Karpas-422 (cell line): ENCODE measurements around the gene WSB1. TPM values are rescaled to one million over a fixed set of nuclear protein-coding genes. Genes with fewer than 3 reads are reported as not detected.

ENCODE experiments used
- DNase-seq: peaks from one replicate; pipeline ENCODE4 v3.0.0-alpha.2; 2015
- H2AFZ ChIP-seq: fragments of 200-600 bp; sonication (generic); 2 replicates; pipeline ENCODE4 v1.6.1; 2014; ENCODE audit warnings: antibody characterized with exemption, low read length, mixed read lengths
- H3K27ac ChIP-seq: fragments of 200-600 bp; sonication (generic); 2 replicates; pipeline ENCODE4 v1.5.1; 2014; ENCODE audit warnings: mild to moderate bottlenecking, low read length, moderate library complexity
- H3K27me3 ChIP-seq: fragments of 200-600 bp; sonication (generic); 2 replicates; pipeline ENCODE4 v1.6.1; 2014; ENCODE audit warnings: low read length, mixed read lengths
- H3K36me3 ChIP-seq: fragments of 200-600 bp; sonication (generic); 2 replicates; pipeline ENCODE4 v1.6.1; 2014; ENCODE audit warnings: low read length, mixed read lengths; ENCODE audit not compliant: insufficient read depth
- H3K4me1 ChIP-seq: fragments of 200-600 bp; sonication (generic); 2 replicates; pipeline ENCODE4 v1.6.1; 2014; ENCODE audit warnings: mild to moderate bottlenecking, low read length, mixed read lengths
- H3K4me2 ChIP-seq: fragments of 200-600 bp; sonication (generic); 2 replicates; pipeline ENCODE4 v1.6.1; 2014; ENCODE audit warnings: low read length, low read depth, mild to moderate bottlenecking; ENCODE audit not compliant: poor library complexity, severe bottlenecking
- H3K4me3 ChIP-seq: fragments of 200-600 bp; sonication (generic); 2 replicates; pipeline ENCODE4 v1.5.1; 2014; ENCODE audit warnings: mild to moderate bottlenecking, antibody characterized with exemption, low read length, mixed read lengths
- H3K79me2 ChIP-seq: fragments of 200-600 bp; sonication (generic); 2 replicates; pipeline ENCODE4 v1.6.1; 2014; ENCODE audit warnings: mild to moderate bottlenecking, low read length, mixed read lengths
- H3K9ac ChIP-seq: fragments of 200-600 bp; sonication (generic); 2 replicates; pipeline ENCODE4 v1.6.0; 2014; ENCODE audit warnings: low read length
- H3K9me2 ChIP-seq: fragments of 200-600 bp; sonication (generic), shearing (Covaris generic); replicated peaks from 2 replicates; pipeline ENCODE4 v1.6.0; 2014; ENCODE audit warnings: mild to moderate bottlenecking, low read length, moderate library complexity; ENCODE audit not compliant: insufficient read depth
- H3K9me3 ChIP-seq: fragments of 300-700, 200-600 bp; sonication (generic); 2 replicates; pipeline ENCODE4 v1.6.1; 2014; ENCODE audit warnings: low read length, mixed read lengths
- H4K20me1 ChIP-seq: fragments of 200-600 bp; sonication (generic); 2 replicates; pipeline ENCODE4 v1.6.1; 2014; ENCODE audit warnings: mild to moderate bottlenecking, antibody characterized with exemption, low read length, low read depth; ENCODE audit not compliant: insufficient read depth
- total RNA-seq: library from RNA; depleted of rRNA; stranded (reverse); fragments of >200 nt; shearing (Covaris generic); gene quantifications from 2 replicates; pipeline ENCODE4 v1.2.3, GENCODE V29; 2014; ENCODE audit warnings: low replicate concordance

Gene WSB1
- total RNA-seq, 1 experiment from 2014 or later: 128 TPM

GRCh38 chr17:27339198-27339835, 45.4 kb downstream of the WSB1 start:
- Histone ChIP-seq H3K4me3 (peak overlapping the region; percentile 28; the same call in 1 of the 2 replicates), H4K20me1 (no peaks in the 10 kb centered on the region), H3K27ac (peak overlapping the region; percentile 58; the same call in 1 of the 2 replicates), H3K36me3 (no peaks in the 10 kb centered on the region), H3K79me2 (no peaks in the 10 kb centered on the region), H3K27me3 (no peaks in the 10 kb centered on the region; the same call in 1 of the 2 replicates), H3K9ac (peak overlapping the region; percentile 26), H3K9me3 (no peaks in the 10 kb centered on the region), H3K9me2 (no peaks in the 10 kb centered on the region), H3K4me2 (peak overlapping the region; percentile 55), H2AFZ (0 out of 2 replicates have a peak overlapping the region, but pooled peaks have one; percentile 6), H3K4me1 (peaks cover 77% of the 10 kb centered on the region)
- peak; percentile 52 for DNase-seq

- H3K79me2 ChIP-seq: no peaks in the 10 kb centered on the region
- no peaks in the 10 kb centered on the region for H4K20me1 ChIP-seq
- peak overlapping the region; percentile 55 for H3K4me2 ChIP-seq
- H3K27ac ChIP-seq: no peak overlapping the region
- H3K9ac ChIP-seq: no peak overlapping the region
- H3K4me1 ChIP-seq: peaks cover 78% of the 10 kb centered on the region
- H3K9me2 ChIP-seq: no peaks in the 10 kb centered on the region
- no peaks in the 10 kb centered on the region; the same call in 1 of the 2 replicates for H3K27me3 ChIP-seq
- H3K9me3 ChIP-seq: no peaks in the 10 kb centered on the region
- no peak overlapping the region for H3K4me3 ChIP-seq
- H3K36me3 ChIP-seq: no peaks in the 10 kb centered on the region
- H2AFZ ChIP-seq: no peak overlapping the region
- DNase-seq: peak; percentile 65
Measured at GRCh38 chr17:27339836-27340550, 46.1 kb downstream of the WSB1 start.

- H3K36me3 ChIP-seq: no peaks in the 10 kb centered on the region
- H4K20me1 ChIP-seq: no peaks in the 10 kb centered on the region
- H3K27ac ChIP-seq: peak overlapping the region; percentile 43
- H3K79me2 ChIP-seq: no peaks in the 10 kb centered on the region
- peaks cover 82% of the 10 kb centered on the region for H3K4me1 ChIP-seq
- H3K4me3 ChIP-seq: no peak overlapping the region
- no peaks in the 10 kb centered on the region; the same call in 1 of the 2 replicates for H3K27me3 ChIP-seq
- DNase-seq: no peak
- no peak overlapping the region; the same call in 1 of the 2 replicates for H2AFZ ChIP-seq
- H3K9ac ChIP-seq: no peak overlapping the region
- no peaks in the 10 kb centered on the region for H3K9me3 ChIP-seq
- peak overlapping the region; percentile 55 for H3K4me2 ChIP-seq
- H3K9me2 ChIP-seq: no peaks in the 10 kb centered on the region
Measured at GRCh38 chr17:27340575-27340974, 46.7 kb downstream of the WSB1 start.

GRCh38 chr17:27341041-27341471, 47.1 kb downstream of the WSB1 start:
- peaks cover 83% of the 10 kb centered on the region for H3K4me1 ChIP-seq
- H4K20me1 ChIP-seq: no peaks in the 10 kb centered on the region
- no peak overlapping the region for H3K4me3 ChIP-seq
- H3K4me2 ChIP-seq: peak overlapping the region; percentile 55
- H3K27me3 ChIP-seq: no peaks in the 10 kb centered on the region; the same call in 1 of the 2 replicates
- H2AFZ ChIP-seq: no peak overlapping the region; the same call in 1 of the 2 replicates
- no peaks in the 10 kb centered on the region for H3K9me2 ChIP-seq
- DNase-seq: no peak
- H3K36me3 ChIP-seq: no peaks in the 10 kb centered on the region
- no peaks in the 10 kb centered on the region for H3K79me2 ChIP-seq
- H3K9me3 ChIP-seq: no peaks in the 10 kb centered on the region
- H3K27ac ChIP-seq: peak overlapping the region; percentile 43
- peak overlapping the region; percentile 21; the same call in 1 of the 2 replicates for H3K9ac ChIP-seq

- 0 out of 2 replicates have a peak overlapping the region, but pooled peaks have one; percentile 30 for H3K9ac ChIP-seq
- peak overlapping the region; percentile 55 for H3K4me2 ChIP-seq
- no peaks in the 10 kb centered on the region for H3K9me3 ChIP-seq
- no peaks in the 10 kb centered on the region for H3K79me2 ChIP-seq
- DNase-seq: peak; percentile 78
- peak overlapping the region; percentile 33; the same call in 1 of the 2 replicates for H3K4me3 ChIP-seq
- no peaks in the 10 kb centered on the region; the same call in 1 of the 2 replicates for H3K27me3 ChIP-seq
- H4K20me1 ChIP-seq: no peaks in the 10 kb centered on the region
- H2AFZ ChIP-seq: no peak overlapping the region
- H3K36me3 ChIP-seq: no peaks in the 10 kb centered on the region
- peaks cover 83% of the 10 kb centered on the region for H3K4me1 ChIP-seq
- no peaks in the 10 kb centered on the region for H3K9me2 ChIP-seq
- peak overlapping the region; percentile 43 for H3K27ac ChIP-seq
Measured at GRCh38 chr17:27342059-27342458, 48.1 kb downstream of the WSB1 start.

- no peak overlapping the region for H3K9ac ChIP-seq
- no peaks in the 10 kb centered on the region for H3K9me2 ChIP-seq
- H3K27ac ChIP-seq: no peak overlapping the region
- H4K20me1 ChIP-seq: no peaks in the 10 kb centered on the region
- H3K27me3 ChIP-seq: no peaks in the 10 kb centered on the region; the same call in 1 of the 2 replicates
- no peaks in the 10 kb centered on the region for H3K79me2 ChIP-seq
- no peak overlapping the region for H3K4me3 ChIP-seq
- no peaks in the 10 kb centered on the region for H3K36me3 ChIP-seq
- H2AFZ ChIP-seq: no peak overlapping the region
- H3K9me3 ChIP-seq: no peaks in the 10 kb centered on the region
- H3K4me1 ChIP-seq: peaks cover 80% of the 10 kb centered on the region
- no peak for DNase-seq
- H3K4me2 ChIP-seq: no peak overlapping the region
Measured at GRCh38 chr17:27343294-27343693, 49.4 kb downstream of the WSB1 start.

- no peaks in the 10 kb centered on the region for H3K79me2 ChIP-seq
- H3K9me2 ChIP-seq: no peaks in the 10 kb centered on the region
- H3K27ac ChIP-seq: no peak overlapping the region
- no peak overlapping the region for H3K4me3 ChIP-seq
- DNase-seq: no peak
- no peaks in the 10 kb centered on the region for H4K20me1 ChIP-seq
- H3K9me3 ChIP-seq: no peaks in the 10 kb centered on the region
- no peak overlapping the region for H3K9ac ChIP-seq
- H3K27me3 ChIP-seq: no peaks in the 10 kb centered on the region; the same call in 1 of the 2 replicates
- H3K36me3 ChIP-seq: no peaks in the 10 kb centered on the region
- H3K4me1 ChIP-seq: peaks cover 78% of the 10 kb centered on the region
- H2AFZ ChIP-seq: no peak overlapping the region
- no peak overlapping the region for H3K4me2 ChIP-seq
Measured at GRCh38 chr17:27343977-27344607, 50.2 kb downstream of the WSB1 start.
